Neuronal stem cell (in vitro differentiated cells): Measurements from ENCODE around the gene PDZD4.

Experiments
- DNase-seq: peaks from one replicate; pipeline ENCODE4 v3.0.0-alpha.2; 2013; ENCODE audit warnings: low spot score
- H2AFZ ChIP-seq: one replicate; pipeline ENCODE4 v1.6.1; 2013; ENCODE audit warnings: mild to moderate bottlenecking, low read length, inconsistent platforms
- H2AK5ac ChIP-seq: 2 replicates; pipeline ENCODE4 v1.6.1; 2013; ENCODE audit warnings: low read depth, mild to moderate bottlenecking, inconsistent platforms, low read length, moderate library complexity, mixed read lengths
- H2BK120ac ChIP-seq: 2 replicates; pipeline ENCODE4 v1.6.1; 2013; ENCODE audit warnings: low read depth, mild to moderate bottlenecking, inconsistent platforms, low read length, moderate library complexity, mixed read lengths
- H2BK12ac ChIP-seq: one replicate; pipeline ENCODE4 v1.6.1; 2013; ENCODE audit warnings: low read length, inconsistent platforms
- H2BK15ac ChIP-seq: 2 replicates; pipeline ENCODE4 v1.6.1; 2013; ENCODE audit warnings: mild to moderate bottlenecking, low read length, inconsistent platforms, mixed read lengths
- H2BK5ac ChIP-seq: one replicate; pipeline ENCODE4 v1.6.1; 2013; ENCODE audit warnings: inconsistent platforms, mild to moderate bottlenecking, low read length, moderate library complexity
- H3K14ac ChIP-seq: one replicate; pipeline ENCODE4 v1.6.1; 2013; ENCODE audit warnings: low read length, inconsistent platforms
- H3K18ac ChIP-seq: 2 replicates; pipeline ENCODE4 v1.6.1; 2013; ENCODE audit warnings: low read length, inconsistent platforms
- H3K23ac ChIP-seq: 2 replicates; pipeline ENCODE4 v1.6.1; 2013; ENCODE audit warnings: low read depth, mild to moderate bottlenecking, mixed read lengths, low read length, inconsistent platforms; ENCODE audit not compliant: poor library complexity
- H3K27ac ChIP-seq: replicated peaks from 3 replicates; pipeline ENCODE4 v1.5.1; 2013; ENCODE audit warnings: low read length, inconsistent platforms
- H3K27me3 ChIP-seq, 3 experiments: 2 replicates each; pipeline ENCODE4 v1.6.1; 2013; ENCODE audit warnings: low read length in 3 of 3, mild to moderate bottlenecking in 2 of 3, inconsistent platforms in 1 of 3, low read depth in 1 of 3, mixed read lengths in 1 of 3, moderate library complexity in 1 of 3; ENCODE audit not compliant: control insufficient read depth in 3 of 3, insufficient read depth in 3 of 3
- H3K36me3 ChIP-seq, 2 donors: replicated peaks in 1 of 2; 2 replicates each; pipeline ENCODE4 v1.6.1; 2013; ENCODE audit warnings: low read length in 2 of 2; ENCODE audit not compliant: control insufficient read depth in 2 of 2, insufficient read depth in 2 of 2
- H3K4ac ChIP-seq: 2 replicates; pipeline ENCODE4 v1.6.1; 2013; ENCODE audit warnings: inconsistent platforms, mild to moderate bottlenecking, low read length, moderate library complexity
- H3K4me1 ChIP-seq, 2 donors: 1 replicate in 1 of 2; 2 replicates in 1 of 2; pipeline ENCODE4 v1.6.1; 2013; ENCODE audit warnings: low read length in 2 of 2, low read depth in 1 of 2; ENCODE audit not compliant: control insufficient read depth in 2 of 2, insufficient read depth in 1 of 2
- H3K4me2 ChIP-seq: one replicate; pipeline ENCODE4 v1.6.1; 2013; ENCODE audit warnings: mild to moderate bottlenecking, low read length, inconsistent platforms; ENCODE audit not compliant: insufficient read depth, poor library complexity, severe bottlenecking
- H3K4me3 ChIP-seq, 2 donors: 2 replicates each; pipeline ENCODE4 v1.5.1; 2013; ENCODE audit warnings: low read length in 2 of 2, mild to moderate bottlenecking in 2 of 2, inconsistent platforms in 1 of 2, moderate library complexity in 1 of 2
- H3K79me1 ChIP-seq: one replicate; pipeline ENCODE4 v1.6.1; 2013; ENCODE audit warnings: low read depth, mild to moderate bottlenecking, inconsistent platforms, low read length, moderate library complexity
- H3K9ac ChIP-seq: one replicate; pipeline ENCODE4 v1.6.1; 2013; ENCODE audit warnings: mild to moderate bottlenecking, low read depth, low read length, inconsistent platforms; ENCODE audit not compliant: poor library complexity
- H3K9me3 ChIP-seq, 2 donors: replicated peaks in 1 of 2; 2 replicates each; pipeline versions ENCODE3 to v1.6.1; 2013; ENCODE audit warnings: low read length in 2 of 2, mild to moderate bottlenecking in 2 of 2, inconsistent platforms in 1 of 2, low read depth in 1 of 2, mixed read lengths in 1 of 2, moderate library complexity in 1 of 2; ENCODE audit not compliant: control insufficient read depth in 2 of 2, insufficient read depth in 1 of 2
- H4K8ac ChIP-seq: one replicate; pipeline ENCODE4 v1.6.1; 2013; ENCODE audit warnings: low read depth, mild to moderate bottlenecking, inconsistent platforms, low read length, moderate library complexity
- H4K91ac ChIP-seq: one replicate; pipeline ENCODE4 v1.6.1; 2013; ENCODE audit warnings: low read length, low read depth, mild to moderate bottlenecking, inconsistent platforms; ENCODE audit not compliant: poor library complexity
- WGBS, 2 donors: extraction: QIAGEN DNeasy Blood & Tissue Kit; methylation state at CpG; one replicate each; pipeline ENCODE4 v1.1.7; 2013; ENCODE audit warnings: missing lambda C conversion rate in 2 of 2, mixed read lengths in 1 of 2; ENCODE audit not compliant: insufficient read length in 2 of 2, insufficient replicate concordance in 1 of 2; ENCODE audit errors: extremely low coverage in 2 of 2; 5-methylcytosine and 5-hydroxymethylcytosine counted together

PDZD4 gene

GRCh38 chrX:153869473-153870287, 39.3 kb upstream of the PDZD4 start:
- Histone ChIP-seq H2AK5ac (no peak overlapping the region), H3K79me1 (no peaks in the 10 kb centered on the region), H3K27me3 (peaks cover 0 to 11% (median 0%) of the 10 kb centered on the region in 3 experiments), H3K9me3 (no peaks in the 10 kb centered on the region), H3K4me2 (no peak overlapping the region), H2BK5ac (no peak overlapping the region), H3K18ac (peak overlapping the region; percentile 48), H3K27ac (no peak overlapping the region), H3K9ac (no peak overlapping the region), H2BK120ac (no peak overlapping the region), H3K4me3 (no peak overlapping the region), H3K4me1 (peaks cover 19 to 25% of the 10 kb centered on the region in 2 donors), H3K23ac (no peak overlapping the region), H3K4ac (no peak overlapping the region), H2BK15ac (no peak overlapping the region), H4K8ac (no peak overlapping the region), H3K14ac (no peak overlapping the region), H4K91ac (no peak overlapping the region), H3K36me3 (peaks cover 0 to 39% of the 10 kb centered on the region in 2 donors), H2AFZ (no peak overlapping the region), H2BK12ac (peak overlapping the region; percentile 73)
- WGBS, 2 donors: no CpG with 5 or more reads among the region's 31 CpGs
- no peak for DNase-seq

GRCh38 chrX:153868576-153869472, 38.5 kb upstream of the PDZD4 start:
- H3K4me3 ChIP-seq: no peak overlapping the region
- no peak overlapping the region for H2BK5ac ChIP-seq
- no peak overlapping the region for H2AK5ac ChIP-seq
- H3K14ac ChIP-seq: no peak overlapping the region
- peak overlapping the region; percentile 48 for H3K18ac ChIP-seq
- H3K79me1 ChIP-seq: no peaks in the 10 kb centered on the region
- H4K8ac ChIP-seq: no peak overlapping the region
- H2BK120ac ChIP-seq: no peak overlapping the region
- no peak overlapping the region for H2BK12ac ChIP-seq
- H3K27ac ChIP-seq: no peak overlapping the region
- H3K27me3 ChIP-seq: peaks cover 0 to 15% (median 0%) of the 10 kb centered on the region in 3 experiments
- H3K4ac ChIP-seq: no peak overlapping the region
- peaks cover 0 to 46% of the 10 kb centered on the region in 2 donors for H3K36me3 ChIP-seq
- no peak overlapping the region for H3K23ac ChIP-seq
- DNase-seq: no peak
- no peak overlapping the region for H4K91ac ChIP-seq
- no peak overlapping the region for H3K4me2 ChIP-seq
- H2BK15ac ChIP-seq: no peak overlapping the region
- H3K9me3 ChIP-seq: no peaks in the 10 kb centered on the region
- no peak overlapping the region for H2AFZ ChIP-seq
- no peak overlapping the region for H3K9ac ChIP-seq
- no CpG with 5 or more reads among the region's 26 CpGs for WGBS, 2 donors
- peaks cover 15 to 17% of the 10 kb centered on the region in 2 donors for H3K4me1 ChIP-seq

GRCh38 chrX:153867671-153868070, 37.3 kb upstream of the PDZD4 start:
- no peak overlapping the region for H3K4me2 ChIP-seq
- no peak overlapping the region for H2AK5ac ChIP-seq
- H3K27ac ChIP-seq: no peak overlapping the region
- H3K27me3 ChIP-seq: peaks cover 0 to 19% (median 0%) of the 10 kb centered on the region in 3 experiments
- H3K4ac ChIP-seq: no peak overlapping the region
- H2BK12ac ChIP-seq: no peak overlapping the region
- H2BK120ac ChIP-seq: no peak overlapping the region
- H3K4me3 ChIP-seq: no peak overlapping the region
- H3K9me3 ChIP-seq: no peaks in the 10 kb centered on the region
- H3K36me3 ChIP-seq: peaks cover 0 to 43% of the 10 kb centered on the region in 2 donors
- H4K8ac ChIP-seq: no peak overlapping the region
- H3K9ac ChIP-seq: no peak overlapping the region
- no peak overlapping the region for H3K23ac ChIP-seq
- no peak overlapping the region for H4K91ac ChIP-seq
- H3K79me1 ChIP-seq: no peaks in the 10 kb centered on the region
- no CpG with 5 or more reads among the region's 13 CpGs for WGBS, 2 donors
- no peak overlapping the region for H2AFZ ChIP-seq
- no peak overlapping the region for H2BK15ac ChIP-seq
- H2BK5ac ChIP-seq: no peak overlapping the region
- no peak overlapping the region for H3K14ac ChIP-seq
- H3K4me1 ChIP-seq: peaks cover 12 to 16% of the 10 kb centered on the region in 2 donors
- H3K18ac ChIP-seq: no peak overlapping the region
- no peak for DNase-seq

- H2BK5ac ChIP-seq: no peak overlapping the region
- no peak overlapping the region for H3K9ac ChIP-seq
- H3K14ac ChIP-seq: no peak overlapping the region
- H2BK12ac ChIP-seq: no peak overlapping the region
- no peak overlapping the region for H3K4me2 ChIP-seq
- no peak overlapping the region for H2BK15ac ChIP-seq
- H3K4ac ChIP-seq: no peak overlapping the region
- no peak overlapping the region for H4K8ac ChIP-seq
- peaks cover 7 to 14% of the 10 kb centered on the region in 2 donors for H3K4me1 ChIP-seq
- no peak overlapping the region for H3K23ac ChIP-seq
- H3K27ac ChIP-seq: no peak overlapping the region
- H3K27me3 ChIP-seq: peaks cover 0 to 17% (median 0%) of the 10 kb centered on the region in 3 experiments
- H3K36me3 ChIP-seq: peaks cover 0 to 46% of the 10 kb centered on the region in 2 donors
- H2BK120ac ChIP-seq: no peak overlapping the region
- no peak for DNase-seq
- no peak overlapping the region for H4K91ac ChIP-seq
- H3K4me3 ChIP-seq: no peak overlapping the region
- no peak overlapping the region for H2AFZ ChIP-seq
- no peaks in the 10 kb centered on the region for H3K79me1 ChIP-seq
- H3K9me3 ChIP-seq: no peaks in the 10 kb centered on the region
- no peak overlapping the region for H3K18ac ChIP-seq
- H2AK5ac ChIP-seq: no peak overlapping the region
- WGBS, 2 donors: no CpG with 5 or more reads among the region's 9 CpGs
Observed at GRCh38 chrX:153867139-153867538, 36.8 kb upstream of the PDZD4 start.
